GM23338 (cell line): Measurements from ENCODE around the gene SEMA4D. TPM values are rescaled to one million over a fixed set of nuclear protein-coding genes. Genes with fewer than 3 reads are reported as not detected.

Source experiments
- ATAC-seq: fragments of 200-7000 bp; cut with Tn5 transposase; 3 replicates; pipeline ENCODE4 v1.9.1; 2020
- DNase-seq: peaks from one replicate; pipeline ENCODE4 v3.0.0-alpha.2; 2015; ENCODE audit warnings: low spot score
- H2AFZ ChIP-seq: fragments of 200-600 bp; sonication (generic); 2 replicates; pipeline ENCODE4 v1.8.0; 2016; ENCODE audit warnings: antibody characterized with exemption, mild to moderate bottlenecking, moderate library complexity
- H3F3A ChIP-seq: fragments of 200-600 bp; sonication (generic); replicated peaks from 2 replicates; pipeline ENCODE4 v1.8.0; 2017; ENCODE audit warnings: antibody characterized with exemption, mixed run types, low read depth
- H3K27ac ChIP-seq: fragments of 200-600 bp; sonication (generic); 2 replicates; pipeline ENCODE4 v1.6.1; 2016; ENCODE audit warnings: low read depth
- H3K27me3 ChIP-seq: fragments of 200-600 bp; sonication (generic); 2 replicates; pipeline ENCODE4 v1.8.0; 2016; ENCODE audit warnings: mild to moderate bottlenecking, mixed run types, moderate library complexity; ENCODE audit not compliant: insufficient read depth
- H3K36me3 ChIP-seq: fragments of 200-600 bp; sonication (generic); 2 replicates; pipeline ENCODE4 v1.8.0; 2016; ENCODE audit warnings: mild to moderate bottlenecking; ENCODE audit not compliant: insufficient read depth
- H3K4me1 ChIP-seq: fragments of 200-600 bp; sonication (generic); 2 replicates; pipeline ENCODE4 v1.8.0; 2016; ENCODE audit warnings: mild to moderate bottlenecking, moderate library complexity; ENCODE audit not compliant: insufficient read depth
- H3K4me2 ChIP-seq: fragments of 200-600 bp; sonication (generic); 2 replicates; pipeline ENCODE4 v1.7.1; 2017; ENCODE audit warnings: mixed run types
- H3K4me3 ChIP-seq: fragments of 200-600 bp; sonication (generic); 2 replicates; pipeline ENCODE4 v1.6.1; 2016; ENCODE audit warnings: mixed run types
- H3K79me2 ChIP-seq: fragments of 200-600 bp; sonication (generic); replicated peaks from 2 replicates; pipeline ENCODE4 v1.8.0; 2017; ENCODE audit warnings: mild to moderate bottlenecking; ENCODE audit not compliant: insufficient read depth
- H3K9me2 ChIP-seq: fragments of 200-600 bp; sonication (generic); 2 replicates; pipeline ENCODE4 v1.8.0; 2017; ENCODE audit not compliant: insufficient read depth
- H4K20me1 ChIP-seq: fragments of 200-600 bp; sonication (generic); replicated peaks from 2 replicates; pipeline ENCODE4 v1.8.0; 2017; ENCODE audit warnings: mild to moderate bottlenecking; ENCODE audit not compliant: insufficient read depth
- H3K27ac Mint-ChIP-seq: 2 replicates; pipeline ENCODE4 v1.8.0; 2020; ENCODE audit warnings: inconsistent platforms, mild to moderate bottlenecking, moderate library complexity, mixed read lengths
- H3K27me3 Mint-ChIP-seq: 3 replicates; pipeline ENCODE4 v1.8.0; 2022; ENCODE audit warnings: low read depth, mild to moderate bottlenecking, moderate library complexity, mixed read lengths, inconsistent platforms; ENCODE audit not compliant: insufficient read depth, poor library complexity
- H3K36me3 Mint-ChIP-seq: 3 replicates; pipeline ENCODE4 v1.8.0; 2021; ENCODE audit warnings: low read depth, mild to moderate bottlenecking, inconsistent platforms, moderate library complexity, mixed read lengths
- H3K4me1 Mint-ChIP-seq: 3 replicates; pipeline ENCODE4 v1.8.0; 2020; ENCODE audit warnings: mild to moderate bottlenecking, inconsistent platforms, mixed read lengths
- H3K4me3 Mint-ChIP-seq: 3 replicates; pipeline ENCODE4 v1.8.0; 2021; ENCODE audit warnings: moderate library complexity, mild to moderate bottlenecking, inconsistent platforms, mixed read lengths
- H3K9me3 Mint-ChIP-seq: 3 replicates; pipeline ENCODE4 v1.8.0; 2020; ENCODE audit warnings: moderate library complexity, mild to moderate bottlenecking, inconsistent platforms, mixed read lengths
- CREB1 ChIP-seq: fragments of 250-450 bp; sonication (Bioruptor Pico); IDR thresholded peaks from 2 replicates; pipeline ENCODE4 v1.5.0; 2020; ENCODE audit warnings: low read depth, mild to moderate bottlenecking, moderate library complexity
- ETS1 ChIP-seq: IDR thresholded peaks from 2 replicates; pipeline ENCODE4 v1.6.1; 2016; ENCODE audit warnings: antibody characterized with exemption
- EZH2 ChIP-seq: fragments of 200-600 bp; sonication (generic); IDR thresholded peaks from one replicate; pipeline ENCODE4 v1.8.0; 2017; ENCODE audit warnings: antibody characterized with exemption, mild to moderate bottlenecking, low read depth; ENCODE audit not compliant: unreplicated experiment
- EZH2phosphoT487 ChIP-seq: fragments of 200-600 bp; sonication (generic); IDR thresholded peaks from one replicate; pipeline ENCODE4 v1.8.1; 2018; ENCODE audit warnings: antibody characterized with exemption; ENCODE audit not compliant: unreplicated experiment
- JUNB ChIP-seq: IDR thresholded peaks from one replicate; pipeline ENCODE4 v1.6.1; 2016; ENCODE audit warnings: antibody characterized with exemption; ENCODE audit not compliant: unreplicated experiment
- NANOG ChIP-seq: IDR thresholded peaks from 2 replicates; pipeline ENCODE4 v1.6.1; 2016; ENCODE audit warnings: antibody characterized with exemption, borderline replicate concordance
- POLR2AphosphoS5 ChIP-seq: IDR thresholded peaks from 2 replicates; pipeline ENCODE4 v1.6.1; 2016; ENCODE audit warnings: antibody characterized with exemption, low read depth
- REST ChIP-seq: IDR thresholded peaks from one replicate; pipeline ENCODE4 v1.6.1; 2018; ENCODE audit warnings: antibody characterized with exemption; ENCODE audit not compliant: unreplicated experiment
- STAT1 ChIP-seq: IDR thresholded peaks from one replicate; pipeline ENCODE4 v1.6.1; 2016; ENCODE audit warnings: antibody characterized with exemption; ENCODE audit not compliant: unreplicated experiment
- ZNF114 ChIP-seq: fragments of 250-450 bp; sonication (Bioruptor Pico); IDR thresholded peaks from 2 replicates; pipeline ENCODE4 v1.5.0; 2020; ENCODE audit warnings: mild to moderate bottlenecking, moderate library complexity
- ZNF331 ChIP-seq: fragments of 250-450 bp; sonication (Bioruptor Pico); IDR thresholded peaks from 2 replicates; pipeline ENCODE4 v1.5.0; 2020; ENCODE audit warnings: low read depth, mild to moderate bottlenecking, moderate library complexity
- ZNF462 ChIP-seq: fragments of 250-450 bp; sonication (Bioruptor Pico); IDR thresholded peaks from 2 replicates; pipeline ENCODE4 v1.5.0; 2020; ENCODE audit warnings: mild to moderate bottlenecking, moderate library complexity
- polyA plus RNA-seq: library from polyadenylated mRNA; unstranded; fragments of >200 nt; fragmentation: Nextera tagmentation; extraction: Ambion mirVana; gene quantifications from 2 replicates; pipeline ENCODE4 v1.2.1, GENCODE V29; 2016
- total RNA-seq: library from RNA; depleted of rRNA; stranded (reverse); fragments of >200 nt; shearing (Covaris generic); gene quantifications from 2 replicates; pipeline ENCODE4 v1.2.3, GENCODE V29; 2014
- TF ChIP-seq, protein P1 (sequence below), 2 experiments: fragments of 200-600 bp in 1 of 2; sonication (generic) in 1 of 2; conservative IDR thresholded peaks; 2 replicates each; pipeline versions ENCODE4 v1.5.1 to v1.6.1; 2016 to 2017; ENCODE audit warnings: antibody characterized with exemption in 2 of 2, low read depth in 2 of 2, mild to moderate bottlenecking in 2 of 2, moderate library complexity in 1 of 2

The SEMA4D gene
- total and polyA plus RNA-seq, 2 experiments from 2014 or later = 19.3 to 63.0 TPM

GRCh38 chr9:89426384-89426961, 71.4 kb downstream of the SEMA4D start:
- peaks cover 8% of the 10 kb centered on the region for H3K9me3 Mint-ChIP-seq

More at GRCh38 chr9:89426384-89426961, 71.4 kb downstream of the SEMA4D start:
- H3K27me3 Mint-ChIP-seq = peaks cover 15% of the 10 kb centered on the region
- peaks cover 12% of the 10 kb centered on the region for H3K4me1 ChIP-seq
- no peak overlapping the region for H3K27ac ChIP-seq
- DNase-seq (no peak), ATAC-seq (no peak)
- H3K9me2 ChIP-seq = no peaks in the 10 kb centered on the region
- H3F3A ChIP-seq = no peaks in the 10 kb centered on the region
- H3K36me3 Mint-ChIP-seq = peaks cover 19% of the 10 kb centered on the region
- peaks cover 3% of the 10 kb centered on the region; the same call in 1 of the 2 replicates for H4K20me1 ChIP-seq
- no peak overlapping the region for H2AFZ ChIP-seq
- peaks cover 34% of the 10 kb centered on the region for H3K4me1 Mint-ChIP-seq
- H3K4me3 Mint-ChIP-seq = no peak overlapping the region
- H3K4me3 ChIP-seq = no peak overlapping the region
- no peak overlapping the region for H3K4me2 ChIP-seq
- H3K36me3 ChIP-seq = no peaks in the 10 kb centered on the region
- peak overlapping the region; percentile 70 for H3K27ac Mint-ChIP-seq
- TF ChIP-seq, protein P1, sequence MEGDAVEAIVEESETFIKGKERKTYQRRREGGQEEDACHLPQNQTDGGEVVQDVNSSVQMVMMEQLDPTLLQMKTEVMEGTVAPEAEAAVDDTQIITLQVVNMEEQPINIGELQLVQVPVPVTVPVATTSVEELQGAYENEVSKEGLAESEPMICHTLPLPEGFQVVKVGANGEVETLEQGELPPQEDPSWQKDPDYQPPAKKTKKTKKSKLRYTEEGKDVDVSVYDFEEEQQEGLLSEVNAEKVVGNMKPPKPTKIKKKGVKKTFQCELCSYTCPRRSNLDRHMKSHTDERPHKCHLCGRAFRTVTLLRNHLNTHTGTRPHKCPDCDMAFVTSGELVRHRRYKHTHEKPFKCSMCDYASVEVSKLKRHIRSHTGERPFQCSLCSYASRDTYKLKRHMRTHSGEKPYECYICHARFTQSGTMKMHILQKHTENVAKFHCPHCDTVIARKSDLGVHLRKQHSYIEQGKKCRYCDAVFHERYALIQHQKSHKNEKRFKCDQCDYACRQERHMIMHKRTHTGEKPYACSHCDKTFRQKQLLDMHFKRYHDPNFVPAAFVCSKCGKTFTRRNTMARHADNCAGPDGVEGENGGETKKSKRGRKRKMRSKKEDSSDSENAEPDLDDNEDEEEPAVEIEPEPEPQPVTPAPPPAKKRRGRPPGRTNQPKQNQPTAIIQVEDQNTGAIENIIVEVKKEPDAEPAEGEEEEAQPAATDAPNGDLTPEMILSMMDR (conservative IDR thresholded peaks at IDR 0.05; ENCODE audit: low read depth in 2 of 2) = no peak
- no peak for TF ChIP-seq EZH2
- TF ChIP-seq CREB1 (CRISPR knock-in tag) = no peak
- no peak for TF ChIP-seq EZH2phosphoT487
- no peak for TF ChIP-seq STAT1
- no peak for TF ChIP-seq JUNB
- no peak for TF ChIP-seq REST
- TF ChIP-seq NANOG = no peak
- TF ChIP-seq ZNF114 (CRISPR knock-in tag) = no peak
- no peak for TF ChIP-seq ZNF462
- no peak for TF ChIP-seq POLR2AphosphoS5
- TF ChIP-seq ETS1 = no peak
- TF ChIP-seq ZNF331 = no peak
- H3K27me3 ChIP-seq = no peaks in the 10 kb centered on the region
- peaks cover 78% of the 10 kb centered on the region for H3K79me2 ChIP-seq
